Ramos (cell line): ENCODE data around the gene URAD.

Source experiments
- in situ Hi-C: fragments of 300-500 bp; cut with MboI; formaldehyde crosslinking; loops from one replicate; pipeline ENCODE4 v1.14.3; 2022; ENCODE audit warnings: low sequenced_read_pairs; ENCODE audit not compliant: unreplicated experiment

Gene URAD

GRCh38 chr13:28001049-28001448, 12.6 kb upstream of the URAD start:
- in situ Hi-C loops, result no loop called here

GRCh38 chr13:28000567-28000966, 12.1 kb upstream of the URAD start:
- in situ Hi-C loops, result no loop called here

GRCh38 chr13:27997904-27998522, 9.5 kb upstream of the URAD start:
- in situ Hi-C loops, result no loop called here

GRCh38 chr13:27991881-27992280, 3.4 kb upstream of the URAD start:
- in situ Hi-C loops, result no loop called here

- in situ Hi-C loops, result loop anchor here (10.0 kb wide), 2 partner anchors 151 to 611 kb away; no protein-coding TSS in a partner anchor
Measured at GRCh38 chr13:27985600-27985999, 2.9 kb downstream of the URAD start.

- in situ Hi-C loops, result loop anchor here (10.0 kb wide), 2 partner anchors 148 to 608 kb away; no protein-coding TSS in a partner anchor
Measured at GRCh38 chr13:27982361-27982760, 6.1 kb downstream of the URAD start.

GRCh38 chr13:27981006-27981708, 7.3 kb downstream of the URAD start:
- in situ Hi-C loops, result loop anchor here (10.0 kb wide), 2 partner anchors 146 to 606 kb away; no protein-coding TSS in a partner anchor

GRCh38 chr13:27980280-27980998, 8.1 kb downstream of the URAD start:
- in situ Hi-C loops, result loop anchor here (10.0 kb wide), 2 partner anchors 146 to 606 kb away; no protein-coding TSS in a partner anchor

- in situ Hi-C loops, result loop anchor here (10.0 kb wide), 2 partner anchors 145 to 605 kb away; no protein-coding TSS in a partner anchor
Measured at GRCh38 chr13:27979765-27980279, 8.7 kb downstream of the URAD start.

- in situ Hi-C loops, result no loop called here
Measured at GRCh38 chr13:27979001-27979643, 9.4 kb downstream of the URAD start.

- in situ Hi-C loops, result no loop called here
Measured at GRCh38 chr13:27978301-27978968, 10.1 kb downstream of the URAD start.

- in situ Hi-C loops, result no loop called here
Measured at GRCh38 chr13:27977476-27978300, 10.8 kb downstream of the URAD start.

GRCh38 chr13:27976362-27977091, 12.0 kb downstream of the URAD start:
- in situ Hi-C loops, result no loop called here

GRCh38 chr13:27975564-27976361, 12.7 kb downstream of the URAD start:
- in situ Hi-C loops, result no loop called here

- in situ Hi-C loops, result no loop called here
Measured at GRCh38 chr13:27973961-27974662, 14.4 kb downstream of the URAD start.

GRCh38 chr13:27973291-27973690, 15.2 kb downstream of the URAD start:
- in situ Hi-C loops, result no loop called here

GRCh38 chr13:27972478-27972820, 16.0 kb downstream of the URAD start:
- in situ Hi-C loops, result no loop called here
